Activated T-helper 17 cell treated with anti-CD3 and anti-CD28 coated beads, Interleukin-2, amount 50 U/mL, for 72 hours (primary cell): ENCODE data around the gene ANXA11. TPM values are rescaled to one million over a fixed set of nuclear protein-coding genes. Genes with fewer than 3 reads are reported as not detected.

Experiments
- ATAC-seq: fragments of 150-1000 bp; cut with Tn5 transposase; replicated peaks from 2 replicates; pipeline ENCODE4 v1.10.0; 2021; ENCODE audit warnings: mild to moderate bottlenecking, moderate library complexity
- H3K27ac Mint-ChIP-seq: one replicate; pipeline ENCODE4 v1.8.0; 2022; ENCODE audit warnings: mixed read lengths
- H3K27me3 Mint-ChIP-seq: one replicate; pipeline ENCODE4 v1.8.0; 2022; ENCODE audit warnings: mixed read lengths
- H3K36me3 Mint-ChIP-seq: one replicate; pipeline ENCODE4 v1.8.0; 2022; ENCODE audit warnings: low read depth, mild to moderate bottlenecking, mixed read lengths
- H3K4me1 Mint-ChIP-seq: one replicate; pipeline ENCODE4 v1.8.0; 2022; ENCODE audit warnings: mixed read lengths
- H3K4me3 Mint-ChIP-seq: one replicate; pipeline ENCODE4 v1.8.0; 2022; ENCODE audit warnings: mild to moderate bottlenecking, mixed read lengths
- H3K9me3 Mint-ChIP-seq: one replicate; pipeline ENCODE4 v1.8.0; 2022; ENCODE audit warnings: mixed read lengths
- total RNA-seq, 2 donors: library from RNA; stranded (reverse); gene quantifications; one replicate each; pipeline ENCODE4 v1.2.3, GENCODE V29; 2022

Gene ANXA11
- total RNA-seq, 2 donors from 2014 or later, result 184 to 275 TPM

DNA sequence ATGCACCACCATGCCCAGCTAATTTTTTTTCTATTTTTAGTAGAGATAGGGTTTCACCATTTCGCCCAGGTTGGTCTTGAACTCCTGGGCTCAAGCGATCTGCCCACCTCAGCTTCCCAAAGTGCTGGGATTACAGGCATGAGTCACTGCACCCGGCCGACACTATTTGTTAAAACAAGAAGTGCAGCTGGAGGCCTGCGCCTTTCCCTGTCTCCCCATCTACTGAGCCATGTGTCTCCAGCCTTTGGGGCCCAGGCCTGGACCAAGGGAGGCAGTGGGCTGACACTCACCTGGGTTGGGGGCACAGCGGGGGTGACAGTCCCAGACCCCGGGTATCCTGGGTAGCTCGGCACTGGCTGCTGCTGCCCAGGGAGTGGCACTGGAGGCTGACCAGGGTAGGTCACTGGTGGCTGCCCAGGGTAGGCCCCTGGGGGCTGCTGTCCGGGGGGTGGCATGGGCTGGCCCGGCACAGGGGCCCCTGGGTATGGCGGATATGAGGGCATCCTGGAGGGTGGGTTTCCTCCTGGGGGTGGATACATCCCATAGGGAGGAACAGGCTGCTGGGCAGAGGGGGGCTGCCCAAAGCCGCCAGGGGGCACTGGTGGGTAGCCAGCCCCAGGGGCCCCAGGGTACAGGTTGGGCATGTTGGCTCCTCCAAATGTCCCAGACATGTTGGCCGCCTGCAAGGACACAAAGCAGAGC is 36.5 kb downstream of the ANXA11 start:
- H3K27ac Mint-ChIP-seq, result peak overlapping the region; percentile 78
- H3K4me3 Mint-ChIP-seq, result no peak overlapping the region
- no peaks in the 10 kb centered on the region for H3K27me3 Mint-ChIP-seq
- no peak for ATAC-seq
- H3K36me3 Mint-ChIP-seq, result peaks cover 94% of the 10 kb centered on the region
- H3K4me1 Mint-ChIP-seq, result peaks cover 15% of the 10 kb centered on the region
- H3K9me3 Mint-ChIP-seq, result no peaks in the 10 kb centered on the region

DNA sequence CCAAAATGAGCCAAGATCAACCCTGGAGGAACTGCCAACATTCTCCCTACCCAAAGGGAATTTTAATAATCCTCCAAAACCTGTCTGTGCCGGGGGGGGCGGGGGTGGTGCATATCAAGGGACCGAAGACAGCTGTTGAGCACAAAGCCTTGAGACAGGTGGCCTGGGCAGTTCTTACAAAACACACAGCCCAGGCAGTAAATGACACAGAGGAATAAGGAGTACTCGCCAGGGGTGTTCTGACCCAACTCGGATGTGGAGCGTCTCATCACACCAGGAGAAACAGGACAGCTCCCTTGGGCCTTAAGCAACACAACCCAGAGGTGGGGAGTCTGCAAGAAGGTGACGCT is 37.2 kb downstream of the ANXA11 start:
- Mint-ChIP-seq H3K27me3 (no peaks in the 10 kb centered on the region), H3K4me3 (no peak overlapping the region), H3K36me3 (peaks cover 95% of the 10 kb centered on the region), H3K27ac (no peak overlapping the region), H3K9me3 (no peaks in the 10 kb centered on the region), H3K4me1 (peaks cover 15% of the 10 kb centered on the region)
- no peak for ATAC-seq

DNA sequence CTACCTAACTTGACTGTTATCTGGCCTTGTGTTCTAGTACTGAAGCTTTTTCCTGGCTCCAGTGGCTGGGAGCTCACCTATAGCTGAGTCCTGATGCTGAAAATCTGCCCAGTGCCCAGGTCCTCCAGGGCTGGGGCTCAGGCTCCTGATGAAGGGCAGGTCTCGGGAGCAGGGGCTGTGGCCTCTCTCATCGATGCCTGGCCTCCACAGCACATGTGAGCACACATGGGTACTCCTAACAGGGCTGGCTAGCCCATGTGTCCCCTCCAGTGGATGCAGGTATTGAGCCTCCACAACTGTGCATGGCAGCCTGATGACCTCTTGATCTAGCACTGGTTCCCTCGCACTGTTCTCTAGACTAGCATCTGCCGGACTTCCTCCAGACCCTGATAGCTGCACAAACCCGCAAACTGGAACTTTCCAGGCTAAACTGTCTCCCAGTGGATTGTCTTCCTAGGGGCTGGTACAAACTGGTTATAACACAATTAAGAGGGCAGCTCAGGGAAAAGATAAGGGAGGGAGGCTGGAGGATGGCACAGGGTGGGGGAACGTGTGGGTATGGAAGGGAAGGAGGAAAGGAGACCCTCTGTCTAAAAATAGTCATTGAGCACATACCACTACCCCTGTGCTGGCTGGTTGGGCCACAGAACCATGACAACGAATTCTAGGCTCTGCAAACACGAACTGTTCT is 37.7 kb downstream of the ANXA11 start:
- Mint-ChIP-seq H3K9me3 (no peaks in the 10 kb centered on the region), H3K4me3 (no peak overlapping the region), H3K4me1 (peaks cover 15% of the 10 kb centered on the region), H3K36me3 (peaks cover 95% of the 10 kb centered on the region), H3K27me3 (no peaks in the 10 kb centered on the region), H3K27ac (peak overlapping the region; percentile 30)
- ATAC-seq, result no peak

DNA sequence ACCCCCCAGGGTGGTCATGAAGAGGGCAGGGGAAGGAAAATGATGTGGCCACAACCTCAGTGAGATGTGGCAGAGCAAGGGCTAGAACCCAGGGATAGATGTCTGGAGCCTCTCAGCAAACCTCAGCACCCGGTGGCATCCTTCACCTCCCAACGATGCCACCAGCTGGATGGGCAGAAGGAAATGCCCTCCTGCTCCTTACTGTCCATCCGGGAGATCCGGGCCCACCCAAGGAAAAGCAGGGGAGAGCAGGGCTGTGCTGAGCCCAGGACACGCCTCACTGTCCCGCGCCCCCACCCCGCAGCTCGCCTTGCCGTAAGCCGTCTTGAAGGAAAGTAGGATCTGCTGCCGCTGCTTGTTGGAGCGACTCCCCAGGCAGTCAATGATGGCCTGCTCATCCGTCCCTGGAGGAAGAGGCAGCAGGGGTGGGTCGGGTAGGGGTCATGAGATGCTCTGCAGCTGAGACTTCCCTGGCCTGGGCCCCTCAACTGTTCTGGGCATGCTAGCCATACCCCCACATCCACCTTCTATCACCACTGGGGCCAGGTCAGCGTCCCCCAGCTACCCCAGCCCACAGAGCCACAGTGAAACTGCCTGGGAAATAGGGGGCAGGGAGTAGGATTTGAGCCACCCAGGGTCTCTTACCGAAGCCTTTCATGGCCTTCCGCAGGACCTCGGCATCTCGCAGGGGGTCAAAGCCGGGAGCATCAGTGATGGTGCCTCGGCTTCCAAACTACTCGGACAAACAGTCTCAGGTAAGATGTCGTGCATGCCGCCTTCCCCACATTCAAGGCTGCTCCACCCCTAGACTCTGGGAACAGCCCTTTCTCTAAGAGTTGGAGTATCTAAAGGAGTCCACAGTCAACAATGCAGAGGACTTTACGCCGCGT is 38.5 kb downstream of the ANXA11 start:
- no peaks in the 10 kb centered on the region for H3K9me3 Mint-ChIP-seq
- H3K4me3 Mint-ChIP-seq, result peak overlapping the region; percentile 7
- peaks cover 15% of the 10 kb centered on the region for H3K4me1 Mint-ChIP-seq
- peaks cover 96% of the 10 kb centered on the region for H3K36me3 Mint-ChIP-seq
- H3K27me3 Mint-ChIP-seq, result no peaks in the 10 kb centered on the region
- no peak for ATAC-seq
- peak overlapping the region; percentile 83 for H3K27ac Mint-ChIP-seq

DNA sequence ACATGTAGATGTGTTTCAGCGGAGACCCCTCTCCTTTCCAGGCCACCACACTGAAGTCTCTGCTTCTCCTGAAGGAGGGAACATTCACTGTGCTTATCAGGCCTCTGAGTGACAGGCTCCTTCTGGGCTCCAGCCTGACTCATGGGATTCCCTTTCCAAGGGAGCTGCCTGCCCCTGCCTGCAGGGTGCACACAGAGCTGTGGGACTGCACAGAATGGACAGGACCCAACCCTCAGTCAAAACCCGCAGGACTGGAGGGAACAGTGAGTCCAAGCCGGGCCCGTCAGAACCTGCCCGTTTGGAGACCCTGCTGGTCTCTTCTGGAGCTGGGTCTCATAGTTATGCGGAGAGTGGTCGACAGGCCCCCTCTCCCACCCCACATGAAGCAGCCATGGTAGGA is 40.2 kb downstream of the ANXA11 start:
- H3K27me3 Mint-ChIP-seq, result no peaks in the 10 kb centered on the region
- ATAC-seq, result no peak
- no peak overlapping the region for H3K4me3 Mint-ChIP-seq
- peak overlapping the region; percentile 83 for H3K27ac Mint-ChIP-seq
- H3K36me3 Mint-ChIP-seq, result peaks cover 96% of the 10 kb centered on the region
- peaks cover 24% of the 10 kb centered on the region for H3K4me1 Mint-ChIP-seq
- H3K9me3 Mint-ChIP-seq, result no peaks in the 10 kb centered on the region

DNA sequence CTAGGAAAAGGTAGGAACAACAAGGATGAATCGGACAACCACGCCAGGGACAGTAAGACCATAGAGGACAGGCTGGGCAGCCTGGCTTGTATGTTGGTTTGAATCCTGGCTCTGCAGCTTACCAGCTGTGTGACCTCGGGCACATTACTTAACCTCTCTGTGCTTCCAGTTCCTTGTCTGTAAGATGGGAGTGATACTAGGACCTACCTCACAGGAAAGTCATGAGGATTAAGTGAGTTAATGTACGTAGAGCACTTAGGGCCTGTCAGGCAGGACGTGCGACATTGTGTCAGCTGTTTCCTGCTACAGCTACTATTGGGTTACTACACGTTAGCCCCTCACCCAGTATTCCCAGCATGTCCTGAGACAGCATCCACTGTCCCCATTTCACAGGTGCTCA is 40.7 kb downstream of the ANXA11 start:
- Mint-ChIP-seq H3K27me3 (no peaks in the 10 kb centered on the region), H3K36me3 (peaks cover 96% of the 10 kb centered on the region), H3K4me1 (peaks cover 24% of the 10 kb centered on the region), H3K9me3 (no peaks in the 10 kb centered on the region), H3K27ac (peak overlapping the region; percentile 71), H3K4me3 (no peak overlapping the region)
- ATAC-seq, result no peak

DNA sequence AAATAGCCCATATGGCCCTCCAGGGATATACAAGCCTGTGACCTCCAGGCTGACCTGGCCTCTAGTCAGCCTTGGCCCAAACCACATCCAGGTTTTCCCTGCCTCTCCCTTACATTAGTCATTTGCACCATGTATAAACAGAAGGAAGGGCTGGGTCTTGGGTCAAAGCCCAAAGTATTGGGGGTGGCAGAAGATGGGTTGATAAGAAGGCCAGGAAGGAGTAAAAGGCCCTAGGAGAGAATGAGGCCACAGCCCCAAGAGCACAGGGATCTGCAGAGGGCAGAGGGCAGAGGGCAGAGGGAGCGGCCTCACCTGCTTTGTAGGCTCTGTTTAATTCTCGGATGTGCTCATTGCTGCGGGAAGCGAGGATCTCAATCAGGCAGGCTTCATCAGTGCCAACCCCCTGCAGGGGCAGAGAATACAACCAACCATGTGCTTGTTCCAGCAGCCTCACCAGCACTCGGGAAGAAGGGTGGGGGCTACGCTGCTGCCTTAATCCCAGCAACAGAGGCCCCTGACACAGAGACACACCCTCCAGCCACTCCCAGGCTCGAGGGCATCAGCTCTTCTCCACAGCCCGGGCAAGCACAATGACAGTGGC is 41.5 kb downstream of the ANXA11 start:
- Mint-ChIP-seq H3K27me3 (no peaks in the 10 kb centered on the region), H3K9me3 (no peaks in the 10 kb centered on the region), H3K4me3 (no peak overlapping the region), H3K27ac (peak overlapping the region; percentile 71), H3K36me3 (peaks cover 98% of the 10 kb centered on the region), H3K4me1 (peaks cover 31% of the 10 kb centered on the region)
- ATAC-seq, result no peak

DNA sequence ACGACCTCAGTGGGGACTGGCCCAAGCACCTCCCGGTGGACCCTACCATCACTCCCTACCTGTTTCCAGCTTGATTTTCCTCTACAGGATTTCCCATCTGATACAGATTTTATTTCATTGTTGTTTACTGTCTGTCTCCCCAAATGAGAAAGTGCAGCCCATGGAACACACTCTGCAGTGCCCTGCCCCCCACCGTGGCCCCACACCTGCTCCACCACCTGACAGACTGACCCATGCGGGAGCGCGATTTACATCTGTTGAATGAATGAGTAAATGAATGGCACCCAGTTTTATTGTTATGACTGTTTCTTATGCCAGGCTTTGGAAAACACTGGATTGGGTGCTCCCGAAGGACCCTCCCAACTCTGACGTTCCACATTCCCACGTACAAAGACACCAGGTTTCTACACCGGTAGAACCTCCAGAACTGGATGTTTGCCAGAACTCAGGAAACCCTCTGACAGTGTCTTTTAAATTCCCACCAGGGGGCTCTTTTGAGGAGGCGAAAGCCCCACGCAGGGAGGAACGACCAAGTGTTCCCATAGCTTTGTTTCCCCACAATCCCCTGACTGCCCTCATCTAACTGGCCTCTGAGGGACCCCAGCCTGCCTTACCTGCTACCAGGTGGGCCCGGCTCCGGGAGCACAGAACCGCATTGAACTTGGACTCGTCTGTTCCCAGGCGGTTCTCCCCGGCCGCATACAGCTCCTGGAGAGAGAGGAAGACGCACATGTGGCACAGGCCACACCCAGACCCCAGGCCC is 43.8 kb downstream of the ANXA11 start:
- Mint-ChIP-seq H3K27me3 (no peaks in the 10 kb centered on the region), H3K4me1 (peaks cover 32% of the 10 kb centered on the region), H3K36me3 (peaks cover 100% of the 10 kb centered on the region), H3K27ac (peak overlapping the region; percentile 65), H3K4me3 (no peak overlapping the region), H3K9me3 (no peaks in the 10 kb centered on the region)
- ATAC-seq, result no peak

DNA sequence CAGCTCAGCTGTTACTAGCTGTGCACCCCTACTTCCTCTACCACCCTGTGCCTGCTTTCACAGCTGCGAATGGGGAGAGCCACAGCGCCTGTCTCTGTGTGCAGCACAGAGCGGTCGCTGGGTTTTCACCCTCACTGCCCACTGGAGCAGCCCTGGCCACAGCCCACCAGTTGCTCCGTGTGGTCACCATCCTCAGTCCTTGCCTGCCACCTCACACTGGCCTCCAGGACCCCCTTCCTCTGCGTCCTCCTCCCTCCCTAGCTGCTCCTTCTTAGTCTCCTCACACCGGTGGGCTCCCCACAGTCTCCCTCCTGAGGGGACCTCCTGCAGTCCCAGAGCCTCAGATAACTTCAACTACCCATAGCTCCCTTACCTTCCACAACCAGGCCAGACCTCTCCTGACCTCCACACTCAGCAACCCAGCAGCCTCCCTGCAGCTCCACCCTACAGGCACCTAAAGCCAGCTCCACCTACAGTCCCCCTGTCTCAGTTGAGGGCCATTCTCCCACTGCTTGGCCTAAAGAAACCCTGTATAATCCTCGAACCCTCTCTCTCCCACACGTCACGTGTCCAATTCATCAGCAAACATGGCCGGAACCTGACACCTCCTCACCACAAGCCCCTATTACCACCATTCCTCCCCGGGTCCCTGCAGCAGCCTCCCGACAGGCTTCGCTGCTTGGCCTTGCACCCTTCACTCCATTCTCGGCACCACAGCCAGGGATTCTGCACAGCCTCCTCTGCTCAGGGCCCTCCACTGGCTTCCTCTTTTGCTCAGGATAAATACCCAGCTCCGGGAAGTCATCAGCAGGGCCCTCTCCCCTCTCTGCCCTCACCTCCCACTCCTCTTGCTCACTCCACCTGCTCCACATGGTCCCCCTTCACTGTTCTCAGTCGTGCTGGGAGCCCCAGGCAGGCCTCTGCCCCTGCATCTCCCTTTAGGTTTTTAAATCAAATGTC is 44.7 kb downstream of the ANXA11 start:
- H3K4me3 Mint-ChIP-seq, result no peak overlapping the region
- H3K9me3 Mint-ChIP-seq, result no peaks in the 10 kb centered on the region
- no peaks in the 10 kb centered on the region for H3K27me3 Mint-ChIP-seq
- peaks cover 24% of the 10 kb centered on the region for H3K4me1 Mint-ChIP-seq
- H3K27ac Mint-ChIP-seq, result peak overlapping the region; percentile 65
- no peak for ATAC-seq
- H3K36me3 Mint-ChIP-seq, result peaks cover 100% of the 10 kb centered on the region

DNA sequence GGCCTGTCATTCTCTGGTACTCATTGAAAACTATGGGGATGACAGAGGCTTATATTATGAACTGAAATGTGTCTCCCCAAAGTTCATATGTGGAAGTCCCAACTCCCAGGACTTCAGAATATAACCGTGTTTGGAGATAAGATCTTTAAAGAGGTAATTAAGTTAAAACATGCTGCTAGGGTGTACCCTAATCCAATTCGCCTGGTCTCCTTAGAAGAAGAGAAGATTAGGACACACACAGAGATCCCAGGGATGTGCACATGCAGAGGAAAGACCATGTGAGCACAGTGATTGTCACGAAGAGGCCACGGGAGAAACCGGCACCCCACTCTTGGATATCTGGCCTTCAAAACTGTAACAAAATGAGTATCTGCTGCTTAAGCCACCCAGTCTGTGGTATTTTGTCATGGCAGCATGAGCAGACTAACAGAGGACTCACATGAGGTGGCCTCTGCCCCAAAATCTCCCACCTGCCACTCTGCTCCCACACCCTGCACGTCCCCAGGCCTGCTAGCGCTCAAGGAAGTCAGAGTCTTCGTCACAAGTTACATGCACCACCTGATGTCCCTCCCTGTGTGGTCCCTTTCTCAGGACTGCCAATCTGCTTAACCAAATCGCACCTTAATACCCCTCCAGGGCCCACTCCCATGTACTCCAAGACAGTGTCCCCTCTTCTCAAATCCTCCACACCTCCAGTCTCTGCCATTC is 46.0 kb downstream of the ANXA11 start:
- H3K27me3 Mint-ChIP-seq, result no peaks in the 10 kb centered on the region
- ATAC-seq, result no peak
- H3K9me3 Mint-ChIP-seq, result no peaks in the 10 kb centered on the region
- peaks cover 100% of the 10 kb centered on the region for H3K36me3 Mint-ChIP-seq
- peaks cover 33% of the 10 kb centered on the region for H3K4me1 Mint-ChIP-seq
- peak overlapping the region; percentile 32 for H3K4me3 Mint-ChIP-seq
- H3K27ac Mint-ChIP-seq, result peak overlapping the region; percentile 65

DNA sequence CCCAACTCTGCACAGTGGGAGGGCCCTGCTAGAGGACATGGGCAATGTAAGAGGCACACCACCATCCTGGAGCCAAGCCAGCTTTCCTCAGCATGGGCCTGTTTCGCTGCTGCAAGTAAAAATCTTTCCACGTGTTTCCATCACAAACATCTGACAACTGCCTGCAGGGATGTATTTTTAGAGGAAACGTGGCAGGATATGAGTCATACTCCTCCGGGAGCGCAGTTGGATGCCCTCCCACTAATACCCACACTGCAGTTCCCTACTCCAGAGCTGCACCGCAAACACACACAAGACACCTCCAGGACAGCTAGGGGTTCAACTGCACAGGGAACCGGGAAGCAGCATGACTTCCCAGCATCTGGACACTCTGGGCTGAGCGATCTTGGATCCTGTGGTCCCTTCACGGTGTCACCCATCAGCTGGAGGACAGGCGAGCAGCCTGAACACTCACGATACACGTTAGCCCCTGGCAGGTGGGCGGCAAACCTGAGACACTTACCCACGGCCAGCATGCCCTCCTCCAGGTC is 46.7 kb downstream of the ANXA11 start:
- H3K4me3 Mint-ChIP-seq, result peak overlapping the region; percentile 32
- no peaks in the 10 kb centered on the region for H3K9me3 Mint-ChIP-seq
- H3K36me3 Mint-ChIP-seq, result peaks cover 100% of the 10 kb centered on the region
- H3K27me3 Mint-ChIP-seq, result no peaks in the 10 kb centered on the region
- H3K27ac Mint-ChIP-seq, result peak overlapping the region; percentile 65
- ATAC-seq, result peak; percentile 33
- H3K4me1 Mint-ChIP-seq, result peaks cover 33% of the 10 kb centered on the region

DNA sequence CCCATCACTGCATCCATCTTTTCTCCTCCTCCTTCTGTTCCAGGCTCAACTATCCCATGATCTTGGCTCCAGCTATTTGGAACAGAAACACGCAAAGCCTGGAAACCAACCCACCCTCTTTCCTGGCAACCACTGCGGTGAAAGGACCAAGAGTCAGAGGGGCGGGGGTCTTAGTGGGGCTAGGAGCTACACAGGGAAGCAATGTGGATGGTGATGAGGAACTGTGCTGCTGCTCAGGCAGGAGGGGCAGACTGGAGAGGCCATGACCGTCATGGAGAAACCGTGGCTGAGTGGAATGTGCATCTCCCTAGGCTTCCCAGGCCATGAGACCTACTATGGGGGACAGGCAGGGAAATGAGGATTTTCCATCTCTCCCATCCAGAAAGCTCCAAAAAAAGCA is 47.2 kb downstream of the ANXA11 start:
- Mint-ChIP-seq H3K4me1 (peaks cover 33% of the 10 kb centered on the region), H3K4me3 (no peak overlapping the region), H3K27me3 (no peaks in the 10 kb centered on the region), H3K36me3 (peaks cover 100% of the 10 kb centered on the region), H3K9me3 (no peaks in the 10 kb centered on the region), H3K27ac (peak overlapping the region; percentile 65)
- ATAC-seq, result no peak
